NCI-H510A treated with DMSO at 0.1 percent for 48 hours (cell line): Measurements from ENCODE around the gene EYS.

Source experiments
- DNase-seq: peaks from one replicate; lab custom pipeline; 2025; lab: John Stamatoyannopoulos, UW

Gene EYS

DNA sequence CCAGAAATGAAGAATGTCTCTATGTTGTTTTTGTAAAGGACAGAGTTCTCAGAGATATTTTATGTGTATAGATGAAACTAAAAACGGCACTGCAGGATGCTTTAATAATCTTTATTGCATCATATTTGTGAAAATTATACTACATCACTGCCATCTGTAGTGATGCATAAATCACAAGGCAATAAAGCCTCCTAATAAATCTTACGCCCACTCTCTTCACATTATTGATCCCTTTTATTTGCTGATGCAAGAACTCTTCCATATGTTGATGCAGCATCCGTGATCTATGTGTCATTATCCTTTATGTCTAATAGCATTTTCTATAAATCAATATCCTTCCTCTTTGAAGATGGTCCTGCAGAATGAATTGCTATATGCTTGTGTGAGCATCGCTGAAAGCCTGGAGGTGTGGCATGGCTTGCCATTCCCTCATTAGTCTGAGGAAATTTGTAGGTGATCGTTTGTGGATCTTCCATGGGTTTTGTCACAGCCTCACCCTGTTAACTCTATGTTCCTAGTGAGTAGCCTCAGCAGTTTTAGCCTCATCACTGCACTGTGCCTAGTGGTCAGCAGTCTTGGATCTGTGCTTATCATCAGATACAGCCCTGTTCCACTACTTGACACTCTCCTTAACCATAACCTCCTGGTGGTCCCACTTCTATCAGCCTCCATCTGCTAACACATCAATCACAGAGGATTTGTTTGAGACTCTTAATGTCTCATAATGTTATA is 983.5 kb downstream of the EYS start:
- DNase-seq, result no peak

DNA sequence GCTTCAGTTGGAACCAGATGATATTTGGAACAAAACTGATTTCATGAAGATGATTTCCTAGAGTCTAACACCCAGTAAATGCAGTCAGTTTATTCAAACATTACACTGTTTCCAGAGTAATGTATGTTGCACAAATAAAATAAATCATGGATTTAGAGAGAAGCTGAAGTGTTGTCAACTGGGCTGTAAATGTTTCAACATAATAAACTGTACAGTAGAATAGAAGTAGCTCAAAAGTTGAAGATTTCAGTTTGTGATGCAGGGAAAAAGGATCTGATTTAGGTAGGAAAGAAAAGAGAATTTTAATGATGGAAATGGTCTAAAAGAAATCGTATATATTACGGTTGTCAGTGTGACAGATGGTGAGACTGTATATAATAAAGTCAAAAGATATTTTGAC is 985.2 kb downstream of the EYS start:
- no peak for DNase-seq

DNA sequence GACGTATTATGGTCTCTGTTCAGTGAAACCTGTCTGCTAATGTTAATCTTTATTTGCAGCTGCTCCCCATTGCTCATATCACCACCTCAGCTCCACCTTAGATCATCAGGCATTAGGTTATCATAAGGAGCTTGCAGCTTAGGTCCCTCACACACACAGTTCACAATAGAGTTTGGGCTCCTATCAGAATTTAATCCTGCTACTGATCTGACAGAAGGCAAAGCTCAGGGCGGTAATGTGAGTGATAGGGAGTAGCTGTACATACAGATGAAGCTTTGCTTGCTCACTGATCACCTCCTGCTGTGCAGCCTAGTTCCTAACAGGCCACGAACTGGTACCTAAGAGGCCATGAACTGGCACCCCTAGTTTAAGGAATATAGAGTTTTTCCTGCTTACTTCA is 989.7 kb downstream of the EYS start:
- no peak for DNase-seq

DNA sequence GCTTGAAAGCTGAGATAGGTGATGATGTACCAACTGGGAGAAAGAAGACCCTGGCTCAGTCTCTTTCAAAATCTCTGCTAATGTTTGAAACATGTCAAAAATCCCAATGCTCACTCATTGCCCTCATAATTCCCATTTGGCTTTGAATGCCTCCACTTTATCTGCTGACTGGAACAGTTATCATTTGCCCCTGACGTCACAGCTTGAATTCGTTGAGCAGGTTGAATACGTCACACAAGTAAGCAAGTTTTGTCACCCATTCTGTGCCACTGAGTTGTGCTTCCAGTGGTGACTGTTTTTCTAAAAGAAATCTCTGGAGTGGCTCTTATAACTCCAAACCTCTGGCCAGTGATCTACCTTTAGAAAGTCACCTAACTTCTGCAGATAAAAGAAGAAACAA is 991.4 kb downstream of the EYS start:
- no peak for DNase-seq

DNA sequence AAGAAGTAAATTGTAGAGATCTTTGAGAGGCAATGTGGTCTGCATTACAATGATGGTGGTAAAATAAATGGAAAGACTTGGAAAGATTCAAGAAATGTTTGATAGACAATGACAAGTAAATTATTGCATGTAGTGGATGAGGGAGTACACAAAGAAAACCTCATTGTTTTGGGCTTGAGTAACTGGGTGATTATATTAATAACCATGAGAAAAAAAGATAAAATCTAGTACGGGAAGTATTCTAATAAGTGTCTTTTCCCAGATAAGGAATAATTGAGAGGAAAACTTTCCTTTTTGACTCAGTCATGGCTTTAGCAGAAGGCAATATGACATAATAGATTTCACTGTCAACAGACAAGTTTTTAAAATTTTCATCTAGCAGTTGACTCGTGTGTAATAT is 993.0 kb downstream of the EYS start:
- DNase-seq, result no peak

DNA sequence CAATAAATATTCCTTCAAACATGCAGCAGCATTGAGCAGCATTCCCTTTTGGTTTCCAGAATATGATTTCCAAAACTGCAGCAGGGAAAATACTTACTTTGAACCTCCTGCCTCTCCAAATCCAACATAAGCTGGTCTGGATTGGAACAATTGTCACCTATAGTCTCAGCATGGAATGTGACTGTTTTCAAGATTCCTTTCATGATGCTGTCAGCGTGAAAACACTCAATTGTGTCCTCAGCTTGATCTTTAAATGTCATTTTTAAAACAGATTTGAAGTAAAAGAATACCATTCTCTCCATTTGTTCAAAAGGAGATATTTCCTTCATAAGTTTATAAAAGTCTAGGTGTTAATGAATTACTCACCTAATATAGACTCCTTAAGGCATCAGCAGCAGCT is 993.9 kb downstream of the EYS start:
- DNase-seq, result no peak

DNA sequence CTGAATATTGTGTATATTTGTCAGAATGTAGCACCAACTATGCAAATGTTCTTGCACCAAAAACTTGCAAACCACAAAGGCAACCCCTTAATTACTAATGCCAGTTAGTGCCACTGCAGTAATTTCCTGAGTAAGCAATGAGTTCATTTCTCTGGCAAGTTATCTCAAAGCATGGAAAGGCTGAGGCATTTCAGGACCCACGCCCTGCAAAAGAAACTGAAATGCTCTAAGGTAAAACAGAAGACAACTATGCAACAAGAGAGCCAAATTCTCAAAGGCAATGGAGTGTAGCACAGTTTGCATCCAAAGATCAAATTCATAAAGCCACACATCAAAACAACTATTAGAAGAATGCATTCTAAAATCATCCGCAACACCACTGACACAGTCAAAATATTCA is 994.4 kb downstream of the EYS start:
- no peak for DNase-seq

DNA sequence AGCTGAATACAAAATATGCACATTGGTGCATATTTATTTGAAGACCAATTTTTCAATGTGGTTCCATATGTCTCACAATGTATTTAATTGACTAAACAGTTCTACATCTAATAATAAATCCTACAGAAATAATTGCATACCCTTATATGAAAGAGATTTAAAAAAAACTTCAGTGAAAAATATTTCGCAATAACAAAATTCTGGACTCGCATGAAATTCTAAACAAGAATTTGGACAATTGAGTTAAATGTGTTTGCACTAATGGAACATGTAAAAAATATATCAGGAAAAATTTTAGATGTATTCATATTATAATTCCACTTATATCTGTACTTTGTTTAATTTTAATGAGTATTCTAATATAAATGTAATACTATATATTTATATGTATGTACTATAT is 1003.1 kb downstream of the EYS start:
- no peak for DNase-seq

DNA sequence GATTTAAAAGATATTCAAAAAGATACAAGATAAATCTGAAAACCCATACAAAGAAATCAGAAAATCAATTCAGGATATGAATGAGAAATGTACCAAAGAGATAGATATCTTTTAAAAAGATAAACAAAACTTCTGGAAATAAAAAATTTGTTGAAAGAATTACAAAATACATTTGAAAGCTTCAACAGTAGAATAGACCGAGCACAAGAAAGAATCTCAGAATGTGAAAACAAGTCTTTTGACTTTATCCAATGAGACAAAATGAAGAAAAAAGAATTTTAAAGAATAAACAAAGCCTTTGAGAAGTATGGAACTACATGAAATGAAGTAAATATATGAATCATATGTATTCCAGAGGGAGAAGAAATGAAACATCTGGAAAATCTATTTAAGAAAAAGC is 1011.0 kb downstream of the EYS start:
- DNase-seq, result no peak

DNA sequence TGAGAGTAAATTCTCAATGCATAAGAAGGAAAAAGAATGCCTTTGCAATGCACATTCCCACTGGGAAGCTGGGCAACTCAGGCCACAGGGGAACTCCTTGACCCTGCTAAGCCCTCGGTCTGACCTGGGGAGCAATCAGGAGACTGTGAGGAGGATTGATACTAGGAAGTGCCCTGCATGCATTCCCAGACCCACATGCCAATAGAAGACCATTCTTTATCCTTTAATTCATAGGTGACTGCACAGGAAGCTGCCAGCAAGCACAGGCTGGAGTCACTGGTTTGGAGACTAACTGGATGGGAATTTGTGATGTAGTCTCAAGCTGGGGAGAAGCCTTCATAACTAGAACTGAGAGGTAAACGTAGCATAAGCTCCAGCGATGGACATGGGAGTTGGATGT is 1012.7 kb downstream of the EYS start:
- no peak for DNase-seq

DNA sequence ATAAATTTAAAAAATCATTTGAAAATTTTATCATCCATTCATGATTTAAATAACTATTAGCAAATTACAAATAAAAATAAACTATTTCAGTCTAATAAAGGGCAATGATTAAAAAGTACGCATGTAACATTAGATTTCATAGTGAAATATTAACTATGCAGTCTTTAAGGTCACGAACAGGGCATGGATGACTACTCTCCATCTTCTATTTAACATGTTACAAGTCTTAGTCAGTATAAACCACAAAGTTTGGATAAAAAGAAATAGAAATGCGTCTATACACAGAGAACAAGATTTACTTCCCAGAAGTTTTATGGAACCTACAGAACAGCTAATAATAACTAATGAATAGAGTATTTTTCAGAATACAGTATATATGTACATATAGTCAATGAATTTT is 1016.0 kb downstream of the EYS start:
- DNase-seq, result no peak

DNA sequence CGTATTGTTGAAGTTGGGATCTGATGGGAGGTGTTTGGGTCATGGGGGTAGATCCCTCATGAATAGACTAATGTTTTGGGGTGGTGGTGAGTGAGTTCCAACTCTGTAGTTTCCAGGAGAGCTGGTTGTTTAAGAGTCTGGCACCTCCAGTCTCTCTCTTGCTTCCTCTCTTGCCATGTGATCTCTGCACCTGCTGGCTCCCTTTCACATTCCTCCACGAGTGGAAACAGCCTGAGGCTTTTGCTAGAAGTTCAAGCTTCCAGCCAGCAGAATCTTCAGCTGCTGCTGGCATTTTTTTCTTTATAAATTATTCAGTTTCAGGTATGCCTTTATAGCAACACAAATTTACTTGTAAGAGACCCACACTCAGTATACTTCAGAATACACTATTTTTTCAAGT is 1021.6 kb downstream of the EYS start:
- DNase-seq, result no peak

DNA sequence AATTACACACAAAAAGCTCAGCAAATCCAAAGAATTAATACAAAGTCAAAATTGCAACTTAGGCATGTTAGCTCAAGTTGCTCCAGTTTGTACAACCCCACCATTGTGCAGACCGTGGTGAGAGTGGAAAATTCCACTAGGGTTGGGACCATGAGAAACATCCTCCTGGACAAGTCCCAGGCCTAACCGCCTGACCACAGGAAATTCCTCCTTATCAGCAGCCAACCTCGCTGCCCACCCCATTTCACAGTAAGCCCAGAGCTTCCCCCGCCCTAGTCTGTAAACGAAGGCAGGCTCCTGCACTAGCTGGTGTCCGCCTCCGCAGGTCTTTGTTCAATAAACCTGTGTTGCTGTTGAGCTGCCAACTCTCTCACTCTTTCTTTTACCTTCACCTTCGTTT is 1023.3 kb downstream of the EYS start:
- DNase-seq, result no peak

DNA sequence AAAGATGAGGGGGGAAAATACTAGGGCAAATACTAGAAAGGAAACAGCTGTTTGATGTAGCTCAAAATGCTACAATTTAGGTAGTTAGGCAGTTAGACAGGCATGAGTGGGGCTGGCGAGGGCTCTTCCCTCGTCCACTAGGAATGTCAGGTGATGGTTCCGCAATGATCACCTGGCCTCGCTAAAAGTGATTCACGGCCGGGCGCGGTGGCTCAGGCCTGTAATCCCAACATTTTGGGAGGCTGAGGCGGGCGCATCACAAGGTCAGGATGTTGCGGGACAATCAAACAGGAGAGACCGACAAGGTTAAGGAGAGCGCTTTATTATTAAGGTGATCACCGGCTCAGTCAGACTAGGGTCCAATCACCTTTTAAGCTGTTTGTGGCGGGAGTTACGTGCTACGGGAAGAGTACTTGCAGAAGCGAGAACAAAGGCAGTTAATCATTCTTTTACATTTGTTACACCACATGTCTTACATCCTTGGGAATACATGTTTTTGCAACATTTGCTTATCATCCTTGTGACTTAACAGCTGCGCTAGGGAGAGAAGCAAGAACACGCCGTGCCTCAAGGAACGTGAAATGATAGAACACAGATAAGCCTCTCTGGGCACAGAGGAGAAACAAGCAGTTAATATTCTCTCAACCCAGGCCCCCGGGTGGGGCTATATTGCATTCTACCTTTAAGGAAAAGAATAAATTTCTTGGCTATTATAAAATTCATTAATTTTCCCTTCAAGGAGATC is 1025.4 kb downstream of the EYS start:
- DNase-seq, result no peak

DNA sequence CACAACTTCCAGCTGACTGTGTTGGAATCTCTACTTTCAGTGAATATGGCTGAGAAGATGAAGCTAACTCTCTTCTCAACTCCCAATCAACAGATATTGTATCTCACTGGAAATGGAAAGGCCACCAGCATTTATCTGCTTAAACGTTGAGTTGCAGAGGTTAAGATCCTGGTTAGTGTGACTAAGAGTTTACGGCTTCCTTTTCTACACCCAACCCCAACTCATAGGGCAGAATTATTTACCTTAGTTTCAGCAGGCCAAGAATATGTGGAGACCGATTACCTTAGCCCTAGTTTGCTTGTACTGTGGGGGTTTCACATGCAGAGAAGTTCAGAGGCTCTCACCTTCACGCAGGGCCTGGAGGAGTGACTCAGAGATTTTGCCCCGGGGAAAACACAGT is 1026.6 kb downstream of the EYS start:
- DNase-seq, result no peak

DNA sequence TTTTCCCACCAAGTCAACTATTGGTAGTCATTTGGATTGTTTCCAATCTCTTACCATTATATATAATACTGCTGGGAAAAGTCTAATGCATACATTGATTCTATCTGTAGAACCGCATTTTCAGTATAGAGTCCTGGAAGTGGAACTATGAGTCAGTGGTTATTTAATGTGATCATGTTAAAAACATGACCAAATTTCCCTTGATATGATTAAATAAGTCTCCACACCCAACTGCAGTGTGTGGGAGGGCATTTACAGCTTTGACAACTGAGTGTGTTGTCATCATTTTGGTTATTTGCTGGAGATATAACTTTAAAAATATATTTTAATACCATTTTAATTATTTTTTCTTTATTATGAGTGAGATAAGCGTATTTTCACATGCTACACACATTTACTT is 1027.6 kb downstream of the EYS start:
- no peak for DNase-seq

DNA sequence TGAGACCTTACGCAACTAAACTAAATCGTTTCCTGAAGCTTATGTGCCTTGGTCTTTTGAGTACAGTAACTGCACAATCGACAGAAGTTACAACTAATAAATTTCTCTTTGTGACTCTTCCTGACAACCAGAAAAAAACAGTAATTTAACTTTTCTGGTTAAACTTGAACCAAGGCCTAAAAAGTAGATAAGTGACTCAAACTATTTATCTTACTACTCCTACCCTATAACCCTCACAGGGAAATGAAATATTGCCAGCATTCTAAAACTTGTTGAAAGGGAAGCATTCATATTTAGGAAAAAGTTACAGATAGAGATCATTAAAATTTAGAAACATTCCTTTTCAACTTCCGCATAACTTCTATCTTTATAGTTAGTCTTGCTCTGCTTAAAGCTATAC is 1034.4 kb downstream of the EYS start:
- no peak for DNase-seq

DNA sequence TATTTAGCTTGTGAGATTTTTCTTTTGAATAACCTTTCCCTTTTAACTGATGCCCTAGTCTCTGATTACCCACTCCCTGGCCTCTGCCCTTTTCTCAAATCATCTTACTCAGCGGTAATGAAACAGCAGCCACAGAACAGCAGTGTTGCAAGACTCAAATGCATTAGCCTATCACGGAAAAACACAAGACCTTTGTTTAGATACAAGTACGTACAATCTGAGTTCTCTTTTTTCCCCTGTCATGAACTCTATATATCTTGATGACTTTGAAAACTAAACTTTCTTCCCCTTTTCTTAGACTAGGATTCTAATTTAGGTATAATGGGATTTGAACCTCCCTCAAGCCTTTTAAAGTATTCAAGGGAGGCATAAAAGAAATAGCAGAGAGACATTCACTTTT is 1034.9 kb downstream of the EYS start:
- DNase-seq, result no peak

DNA sequence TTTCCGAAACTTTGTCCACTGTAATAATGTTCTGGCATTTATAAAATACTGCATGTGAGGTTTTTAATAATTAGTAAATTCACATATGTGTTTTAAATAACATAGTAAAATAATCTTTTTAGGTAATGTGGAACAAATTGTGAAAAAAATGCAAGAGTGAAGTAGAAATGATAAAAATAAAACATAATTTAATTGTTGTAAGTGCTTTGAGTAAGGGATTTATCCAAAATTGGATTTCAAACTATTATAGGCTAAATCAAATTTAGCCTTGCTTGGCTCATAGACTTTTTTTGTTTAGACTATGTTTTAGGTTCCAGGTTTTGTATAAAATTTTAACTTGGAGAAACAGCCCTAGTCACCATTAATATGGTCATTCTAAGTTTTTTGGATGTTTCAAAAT is 1041.9 kb downstream of the EYS start:
- no peak for DNase-seq

DNA sequence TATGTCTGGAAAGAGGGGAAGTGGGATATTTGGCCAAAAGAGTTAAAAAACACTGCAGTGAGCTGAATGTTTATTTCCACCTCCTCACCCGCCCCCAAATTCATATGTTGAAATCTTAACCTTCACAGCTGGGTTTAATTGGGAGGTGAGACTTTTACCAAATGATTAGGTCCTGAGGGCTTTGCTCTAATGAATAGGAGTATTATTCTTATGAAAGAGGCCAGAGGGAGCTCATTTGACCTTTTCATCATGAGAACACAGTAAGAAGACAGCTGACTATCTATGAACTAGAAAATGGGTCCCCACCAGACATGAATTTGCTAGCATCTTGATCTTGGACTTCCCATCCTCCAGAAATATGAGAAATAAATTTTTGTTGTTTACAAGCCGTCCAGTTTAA is 1042.5 kb downstream of the EYS start:
- DNase-seq, result no peak

DNA sequence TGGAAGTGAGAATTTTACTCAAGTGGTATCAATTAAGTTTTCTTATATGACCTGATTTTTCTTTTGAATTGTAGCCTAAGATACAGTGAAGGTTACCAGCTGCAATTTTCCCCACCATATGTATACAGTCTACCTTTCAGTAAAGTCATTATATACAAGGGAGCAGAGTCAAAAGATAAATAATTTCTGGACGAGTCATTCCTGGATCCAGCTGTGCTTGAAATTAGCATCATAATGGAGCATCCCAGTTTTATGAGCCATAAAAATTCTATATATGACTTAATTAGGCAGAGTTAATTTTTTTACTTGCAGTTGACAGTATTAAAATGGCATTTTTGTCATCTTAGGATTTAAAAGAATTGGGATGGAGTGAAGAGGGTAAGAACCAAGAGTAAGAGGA is 1063.0 kb downstream of the EYS start:
- no peak for DNase-seq

DNA sequence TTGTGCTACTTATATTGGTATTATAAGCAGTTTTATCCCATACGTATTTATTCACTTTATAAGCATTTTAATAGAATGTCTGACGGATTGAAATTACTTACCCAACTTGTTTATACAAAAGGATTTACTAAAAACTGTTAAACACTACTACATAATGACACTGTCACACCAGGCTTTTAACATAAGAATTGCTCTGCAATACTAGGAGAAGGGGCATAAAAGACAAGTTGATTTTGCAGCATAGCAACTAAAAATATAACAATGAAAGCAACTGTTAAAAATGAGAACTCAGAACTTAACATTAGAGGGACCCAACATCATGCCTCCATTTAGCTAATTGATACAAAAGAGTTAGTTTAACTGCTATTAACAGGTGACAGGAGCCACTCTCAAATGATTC is 1076.1 kb downstream of the EYS start:
- no peak for DNase-seq

DNA sequence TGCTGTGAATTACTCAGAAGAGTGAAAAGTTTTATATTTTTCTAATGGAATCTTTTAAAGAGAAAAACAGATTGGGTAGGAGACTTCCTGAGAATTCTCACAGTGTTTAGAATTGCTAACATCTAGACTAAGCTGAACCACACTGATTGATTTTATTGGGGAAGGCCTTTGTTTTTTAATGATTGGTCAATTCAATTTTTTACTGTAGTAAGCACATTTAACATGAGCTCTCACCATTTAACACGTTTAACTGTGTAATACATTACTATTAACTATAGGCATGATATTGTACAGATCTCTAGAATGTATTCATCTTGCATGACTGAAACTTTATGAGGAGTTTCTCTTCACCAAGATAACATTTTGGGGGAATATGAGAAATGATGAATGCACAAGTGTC is 1084.1 kb downstream of the EYS start:
- DNase-seq, result no peak

DNA sequence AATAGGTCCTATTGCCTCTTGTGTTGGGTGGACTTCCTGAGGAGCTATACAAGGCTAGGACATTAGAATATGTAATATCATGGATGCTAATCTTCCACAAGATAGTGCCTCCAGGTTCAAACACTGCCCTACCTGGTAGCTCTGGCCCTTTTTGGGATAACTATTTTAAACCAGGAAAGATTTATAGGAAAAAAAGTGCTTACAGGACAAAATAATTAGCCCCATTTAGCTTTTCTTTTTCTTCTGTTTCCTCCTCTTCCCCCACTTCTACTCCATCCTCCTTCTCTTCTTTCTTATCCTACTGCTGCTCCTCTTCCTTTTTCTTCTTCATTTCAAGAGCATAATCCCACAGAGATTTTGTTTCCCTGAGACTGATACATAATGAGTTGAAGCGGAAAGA is 1104.0 kb downstream of the EYS start:
- no peak for DNase-seq
